Measurements from ENCODE around the gene PSMC3.

PSMC3 gene

GRCh38 chr11:47393163-47394049, 32.8 kb downstream of the PSMC3 start:
- peak; percentile 51 for DNase-seq

- DNase-seq, result no peak
Observed at GRCh38 chr11:47392546-47393162, 33.6 kb downstream of the PSMC3 start.

GRCh38 chr11:47391711-47392432, 34.4 kb downstream of the PSMC3 start:
- DNase-seq, result no peak

- no peak for DNase-seq
Observed at GRCh38 chr11:47391077-47391583, 35.1 kb downstream of the PSMC3 start.

- DNase-seq, result no peak
Observed at GRCh38 chr11:47390422-47390760, 35.8 kb downstream of the PSMC3 start.

- no peak for DNase-seq
Observed at GRCh38 chr11:47389577-47390421, 36.4 kb downstream of the PSMC3 start.

GRCh38 chr11:47388697-47389576, 37.3 kb downstream of the PSMC3 start:
- no peak for DNase-seq

- DNase-seq, result no peak
Observed at GRCh38 chr11:47387944-47388696, 38.1 kb downstream of the PSMC3 start.

- no peak for DNase-seq
Observed at GRCh38 chr11:47384498-47384897, 41.7 kb downstream of the PSMC3 start.

GRCh38 chr11:47383071-47383470, 43.2 kb downstream of the PSMC3 start:
- DNase-seq, result no peak

- DNase-seq, result no peak
Observed at GRCh38 chr11:47380078-47380477, 46.2 kb downstream of the PSMC3 start.

GRCh38 chr11:47379317-47379716, 46.9 kb downstream of the PSMC3 start:
- no peak for DNase-seq

- no peak for DNase-seq
Observed at GRCh38 chr11:47378836-47379170, 47.4 kb downstream of the PSMC3 start.

- DNase-seq, result no peak
Observed at GRCh38 chr11:47378010-47378835, 48.0 kb downstream of the PSMC3 start, which contains the start of gene SPI1. SPI1 (minus strand) TSS chr11:47378547; CDS start chr11:47378353, 194 bp downstream.

GRCh38 chr11:47377571-47378009, 48.6 kb downstream of the PSMC3 start:
- no peak for DNase-seq

- DNase-seq, result no peak
Observed at GRCh38 chr11:47376525-47377371, 49.5 kb downstream of the PSMC3 start.

GRCh38 chr11:47376107-47376524, 50.1 kb downstream of the PSMC3 start:
- no peak for DNase-seq

GRCh38 chr11:47375546-47376085, 50.6 kb downstream of the PSMC3 start:
- DNase-seq, result no peak

Data from fibroblast of skin of right biceps (primary cell).